HFF-Myc (cell line): Measurements from ENCODE around the gene DCAF4.

Experiments
- DNase-seq: peaks from one replicate; pipeline ENCODE4 v3.0.0-alpha.2; 2011; ENCODE audit warnings: low read depth; ENCODE audit errors: extremely low read depth
- H3K4me3 ChIP-seq: replicated peaks from 2 replicates; pipeline ENCODE4 v1.5.1; 2011; ENCODE audit warnings: low read depth, mild to moderate bottlenecking, control low read depth, low read length
- CTCF ChIP-seq: IDR thresholded peaks from 2 replicates; pipeline ENCODE4 v1.5.1; 2012; ENCODE audit warnings: mild to moderate bottlenecking, low read depth, low read length, control low read depth; ENCODE audit errors: missing control alignments

Gene DCAF4

GRCh38 chr14:72962829-72963312, 36.6 kb downstream of the DCAF4 start:
- no peak for TF ChIP-seq CTCF
- DNase-seq = peak; percentile 73
- no peak overlapping the region for H3K4me3 ChIP-seq

GRCh38 chr14:72965249-72965648, 39.0 kb downstream of the DCAF4 start:
- DNase-seq = no peak
- H3K4me3 ChIP-seq = no peak overlapping the region
- TF ChIP-seq CTCF = no peak

GRCh38 chr14:72966038-72966437, 39.8 kb downstream of the DCAF4 start:
- no peak for DNase-seq
- H3K4me3 ChIP-seq = no peak overlapping the region
- TF ChIP-seq CTCF = no peak

GRCh38 chr14:72968316-72968715, 42.1 kb downstream of the DCAF4 start:
- DNase-seq = no peak
- no peak overlapping the region for H3K4me3 ChIP-seq
- no peak for TF ChIP-seq CTCF

GRCh38 chr14:72970058-72970630, 43.9 kb downstream of the DCAF4 start:
- no peak overlapping the region for H3K4me3 ChIP-seq
- DNase-seq = no peak
- no peak for TF ChIP-seq CTCF

GRCh38 chr14:72970824-72971434, 44.7 kb downstream of the DCAF4 start:
- no peak for DNase-seq
- H3K4me3 ChIP-seq = no peak overlapping the region
- TF ChIP-seq CTCF = no peak
